ENCODE data around the gene SETBP1.

DNA sequence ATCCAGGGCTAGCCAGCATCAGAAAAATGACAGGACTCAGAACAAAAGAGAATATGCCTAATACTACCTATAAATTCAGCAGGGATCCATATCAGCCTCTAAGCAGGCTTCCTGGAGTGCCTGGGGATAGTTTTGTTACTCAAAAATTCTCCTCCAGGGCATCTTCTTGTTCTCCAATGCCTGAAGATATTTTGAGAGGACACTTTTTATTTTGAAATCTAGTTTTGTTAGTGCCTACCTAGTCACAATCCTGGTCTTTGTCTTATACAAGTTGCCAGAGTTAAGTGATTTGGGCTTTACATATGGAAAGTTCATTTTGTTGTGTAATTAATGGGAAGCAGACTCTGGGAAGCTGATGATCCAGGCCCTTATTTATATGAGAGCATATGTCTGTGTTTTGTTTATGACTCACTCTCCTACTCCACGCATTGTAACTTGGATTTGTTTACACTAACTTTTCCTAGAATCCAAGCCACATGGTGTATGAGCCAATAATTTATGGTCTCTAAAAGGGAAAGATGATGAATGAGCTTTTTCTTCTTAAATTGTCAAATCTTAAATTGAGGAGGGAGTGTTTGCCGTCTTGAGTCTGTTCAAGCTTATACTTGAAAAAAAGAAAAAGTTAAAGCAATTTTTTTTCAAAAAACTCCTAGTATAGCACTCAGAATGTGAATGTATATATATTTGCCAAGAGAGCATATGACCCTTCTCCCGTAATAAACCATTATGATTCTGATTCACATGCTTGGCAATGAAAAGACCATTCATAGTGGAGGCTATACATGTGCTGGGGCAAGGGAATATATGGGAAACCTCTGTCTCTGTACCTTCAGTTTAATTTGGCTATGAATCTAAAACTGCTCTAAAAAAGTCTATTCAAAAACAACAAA is 370.3 kb downstream of the SETBP1 start:
- TF ChIP-seq, protein P1, sequence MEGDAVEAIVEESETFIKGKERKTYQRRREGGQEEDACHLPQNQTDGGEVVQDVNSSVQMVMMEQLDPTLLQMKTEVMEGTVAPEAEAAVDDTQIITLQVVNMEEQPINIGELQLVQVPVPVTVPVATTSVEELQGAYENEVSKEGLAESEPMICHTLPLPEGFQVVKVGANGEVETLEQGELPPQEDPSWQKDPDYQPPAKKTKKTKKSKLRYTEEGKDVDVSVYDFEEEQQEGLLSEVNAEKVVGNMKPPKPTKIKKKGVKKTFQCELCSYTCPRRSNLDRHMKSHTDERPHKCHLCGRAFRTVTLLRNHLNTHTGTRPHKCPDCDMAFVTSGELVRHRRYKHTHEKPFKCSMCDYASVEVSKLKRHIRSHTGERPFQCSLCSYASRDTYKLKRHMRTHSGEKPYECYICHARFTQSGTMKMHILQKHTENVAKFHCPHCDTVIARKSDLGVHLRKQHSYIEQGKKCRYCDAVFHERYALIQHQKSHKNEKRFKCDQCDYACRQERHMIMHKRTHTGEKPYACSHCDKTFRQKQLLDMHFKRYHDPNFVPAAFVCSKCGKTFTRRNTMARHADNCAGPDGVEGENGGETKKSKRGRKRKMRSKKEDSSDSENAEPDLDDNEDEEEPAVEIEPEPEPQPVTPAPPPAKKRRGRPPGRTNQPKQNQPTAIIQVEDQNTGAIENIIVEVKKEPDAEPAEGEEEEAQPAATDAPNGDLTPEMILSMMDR (IDR thresholded peaks at IDR 0.05), result no peak
- no peak for TF ChIP-seq ESRRA (CRISPR knock-in tag; IDR thresholded peaks at IDR 0.05; ENCODE audit: borderline replicate concordance)
- no peak for TF ChIP-seq SP1 (CRISPR knock-in tag; conservative IDR thresholded peaks at IDR 0.05)
- no peak for TF ChIP-seq TEAD1 (CRISPR knock-in tag; IDR thresholded peaks at IDR 0.05)
